GM18508 (cell line): ENCODE data around the gene TCF7L2.
A peak's percentile ranks its signal among the peaks of the same experiment; 100 is the strongest.

Experiments
- ATAC-seq: cut with Tn5 transposase; IDR thresholded peaks from one replicate; pipeline ENCODE4 v1.9.1; 2021; ENCODE audit warnings: moderate number of reproducible peaks; ENCODE audit not compliant: insufficient read depth, unreplicated experiment

TCF7L2 gene

DNA sequence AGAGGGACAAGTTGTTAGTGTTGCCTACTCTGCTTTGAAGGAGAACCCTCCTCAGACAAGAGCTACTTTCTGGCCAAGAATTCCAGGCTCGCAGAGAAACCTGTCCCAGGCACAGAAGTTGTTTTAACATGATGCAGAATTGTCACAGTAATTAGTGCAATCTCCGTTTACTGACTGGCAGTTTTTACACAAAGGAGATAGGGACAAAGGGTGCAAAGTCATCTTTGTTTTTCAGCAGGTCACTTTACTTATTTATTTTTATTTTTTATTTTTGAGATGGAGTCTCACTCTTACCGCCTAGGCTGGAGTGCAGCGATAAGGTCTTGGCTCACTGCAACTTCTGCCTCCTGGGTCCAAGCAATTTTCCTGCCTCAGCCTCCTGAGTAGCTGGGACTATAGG lies 12.3 kb downstream of the TCF7L2 start:
- no peak for ATAC-seq

- ATAC-seq = no peak
Measured at GRCh38 chr10:112963835-112964234, 13.8 kb downstream of the TCF7L2 start.

DNA sequence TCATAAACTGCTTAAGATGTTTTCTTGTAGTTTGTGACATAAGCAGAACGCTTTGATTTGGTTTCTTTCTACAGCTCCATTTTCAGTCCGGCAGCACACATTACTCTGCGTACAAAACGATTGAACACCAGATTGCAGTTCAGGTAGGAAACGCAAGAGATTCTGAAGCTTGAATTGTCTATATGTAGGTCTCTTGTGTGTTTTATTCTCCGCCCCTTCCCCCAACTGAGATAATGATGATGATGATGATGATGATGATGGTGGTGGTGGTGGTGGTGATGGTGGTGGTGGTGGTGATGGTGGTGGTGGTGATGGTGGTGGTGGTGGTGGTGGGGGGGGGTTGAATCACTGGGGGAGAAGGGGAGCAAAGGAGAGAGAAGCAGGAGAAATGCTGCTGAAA lies 14.4 kb downstream of the TCF7L2 start:
- ATAC-seq = no peak

GRCh38 chr10:112966194-112966855 lies 16.3 kb downstream of the TCF7L2 start:
- ATAC-seq = no peak

DNA sequence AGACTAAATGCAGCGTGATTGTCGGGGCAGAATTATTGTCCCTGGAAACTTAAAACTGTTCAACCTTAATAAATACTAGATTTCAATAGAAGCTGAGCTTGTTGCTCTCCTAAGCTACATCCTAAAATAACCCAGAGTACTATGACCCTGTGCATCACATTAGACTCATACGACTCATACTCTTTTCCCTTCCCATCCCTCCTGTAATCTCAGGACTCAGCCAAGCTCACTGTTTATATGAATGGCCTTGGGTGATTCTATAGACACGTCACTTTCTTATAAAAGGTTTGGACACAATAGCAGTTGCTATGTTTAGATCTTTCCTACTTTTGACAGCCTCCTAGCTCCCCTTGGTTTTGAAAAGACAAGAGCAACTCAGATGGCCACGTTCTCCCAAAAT lies 17.2 kb downstream of the TCF7L2 start:
- no peak for ATAC-seq

DNA sequence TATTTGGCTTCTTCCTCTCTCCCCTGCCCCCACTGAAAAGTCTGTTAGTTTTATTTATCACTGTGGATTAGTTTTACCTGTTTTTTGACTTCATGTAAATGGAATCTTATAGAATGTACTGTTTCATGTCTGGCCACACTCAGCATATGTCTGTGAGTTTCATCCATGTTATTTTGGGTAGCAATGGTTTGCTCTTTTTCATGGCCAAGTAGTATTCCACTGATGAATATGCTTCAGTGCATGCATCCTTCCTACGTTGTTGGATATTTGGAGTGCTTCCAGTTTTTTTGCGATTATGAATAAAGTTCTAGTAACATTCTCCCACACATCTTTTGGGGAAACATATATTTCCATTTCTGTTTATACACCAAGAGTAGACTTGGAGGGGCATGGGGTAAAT lies 19.1 kb downstream of the TCF7L2 start:
- no peak for ATAC-seq

DNA sequence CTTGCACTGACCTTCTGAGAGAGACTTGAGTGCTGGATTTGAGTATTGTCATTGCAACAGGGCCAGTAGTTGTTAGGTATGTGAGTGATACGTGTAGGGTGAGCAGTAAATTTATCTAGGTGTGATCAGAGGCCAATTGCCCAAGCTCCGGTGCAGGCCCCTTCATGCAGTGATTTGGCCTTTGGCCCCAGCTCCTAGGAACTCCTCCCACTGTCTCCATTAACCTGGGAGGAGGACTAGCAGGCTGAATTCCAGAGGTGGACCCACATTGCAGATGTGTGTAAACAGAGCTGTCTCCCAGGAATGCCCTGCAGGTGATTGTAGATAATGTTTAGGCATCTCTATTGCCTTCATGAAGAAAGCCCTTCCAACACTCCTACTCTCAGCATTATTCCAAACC lies 19.5 kb downstream of the TCF7L2 start:
- no peak for ATAC-seq

DNA sequence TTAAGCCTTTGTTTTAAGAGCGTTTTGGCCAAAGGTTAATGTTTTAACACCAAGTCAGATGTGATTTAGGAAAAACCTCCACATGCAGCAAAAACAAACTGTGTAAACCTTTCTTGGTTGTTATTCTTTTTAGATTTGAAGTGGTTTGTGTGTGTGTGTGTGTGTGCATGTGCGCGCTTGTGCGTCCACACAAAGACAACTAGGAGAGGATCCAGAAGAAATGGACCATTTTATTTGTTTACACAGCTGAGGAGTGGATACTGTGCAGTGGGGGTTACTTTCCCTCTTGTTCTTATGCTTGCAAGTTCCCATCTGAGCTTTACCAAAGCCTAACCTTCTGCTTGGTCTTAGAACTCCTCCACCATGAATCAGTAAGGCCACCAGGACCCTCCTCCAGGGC lies 20.0 kb downstream of the TCF7L2 start:
- ATAC-seq = no peak

- ATAC-seq = no peak
Measured at GRCh38 chr10:112972606-112973005, 22.6 kb downstream of the TCF7L2 start.

DNA sequence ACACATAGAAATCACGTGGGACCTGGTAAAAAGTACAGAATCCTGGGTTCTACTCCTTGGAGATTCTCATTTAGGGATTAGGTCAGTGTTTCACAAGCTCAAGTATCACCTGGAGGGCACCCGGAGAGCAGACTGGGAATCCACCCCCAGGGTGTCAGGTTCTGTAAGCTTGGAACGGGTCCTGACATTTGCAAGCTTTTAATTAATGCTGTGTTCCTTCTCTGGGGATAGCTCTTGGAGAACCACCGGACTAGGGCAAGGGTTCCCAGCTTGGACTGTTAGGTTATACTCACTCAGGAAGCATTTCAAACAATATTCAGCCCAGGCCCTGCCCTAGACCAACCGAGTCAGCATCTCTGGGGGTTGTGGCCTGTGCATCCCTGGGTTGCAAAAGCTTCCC lies 23.0 kb downstream of the TCF7L2 start:
- no peak for ATAC-seq

DNA sequence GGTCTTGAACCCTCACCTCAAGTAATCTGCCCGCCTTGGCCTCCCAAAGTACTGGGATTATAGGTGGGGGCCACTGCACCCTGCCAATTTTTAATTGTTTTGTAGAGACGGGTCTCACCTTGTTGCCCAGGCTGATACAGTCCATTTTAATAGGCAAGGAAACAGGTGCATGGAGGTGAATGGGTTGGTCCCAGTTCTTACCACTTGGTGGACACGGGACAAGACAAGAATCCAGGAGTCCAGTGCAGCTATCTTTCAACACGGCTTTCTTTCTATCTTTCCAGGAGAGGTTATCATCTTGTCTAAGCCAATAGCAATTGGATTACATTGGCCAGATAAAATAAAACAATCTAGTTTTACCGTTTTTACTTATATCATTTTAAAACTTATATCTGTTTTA lies 23.8 kb downstream of the TCF7L2 start:
- no peak for ATAC-seq

GRCh38 chr10:112977426-112977898 lies 27.4 kb downstream of the TCF7L2 start:
- ATAC-seq = no peak

DNA sequence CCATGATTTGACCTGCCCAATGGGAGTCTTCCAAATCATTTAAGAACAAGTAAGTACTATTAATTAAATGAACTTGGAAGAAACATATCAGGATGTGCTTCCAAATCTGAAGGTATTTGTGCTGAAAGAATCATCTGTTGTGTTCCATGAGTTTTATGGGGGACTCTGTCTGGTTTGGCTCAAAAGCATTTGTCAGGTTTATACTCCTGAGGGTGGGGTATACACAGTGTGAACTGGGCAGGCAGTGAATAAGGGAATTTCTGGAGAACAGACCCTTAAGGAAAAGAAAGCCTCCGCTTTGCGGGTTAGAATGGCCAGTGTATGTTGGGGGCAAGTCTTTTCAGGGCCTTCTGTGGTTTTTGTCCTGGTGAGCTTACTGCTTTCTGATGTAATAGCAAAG lies 29.9 kb downstream of the TCF7L2 start:
- no peak for ATAC-seq

DNA sequence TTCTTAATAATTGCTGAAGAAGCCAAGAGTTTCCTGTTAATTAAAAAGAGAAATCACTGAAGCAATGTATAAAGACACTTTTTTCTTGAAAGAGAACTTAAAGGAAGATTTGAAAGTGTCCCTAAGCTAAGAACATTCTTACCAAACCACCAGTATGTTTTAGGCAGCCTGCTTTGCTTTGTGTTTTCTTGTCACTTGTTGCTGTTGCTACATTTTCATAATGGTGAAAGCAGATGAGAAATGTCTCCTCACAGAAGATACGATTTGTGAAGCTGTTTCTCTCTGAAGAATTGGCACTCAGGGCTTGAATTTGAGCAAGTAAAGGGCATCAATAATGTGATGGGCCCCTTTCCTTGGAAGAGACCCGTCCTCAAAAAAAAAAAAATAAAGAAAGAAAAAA lies 30.9 kb downstream of the TCF7L2 start:
- ATAC-seq = no peak

- ATAC-seq = peak; percentile 89
Measured at GRCh38 chr10:112981553-112981952, 31.5 kb downstream of the TCF7L2 start.

GRCh38 chr10:112983444-112984056 lies 33.5 kb downstream of the TCF7L2 start:
- no peak for ATAC-seq

DNA sequence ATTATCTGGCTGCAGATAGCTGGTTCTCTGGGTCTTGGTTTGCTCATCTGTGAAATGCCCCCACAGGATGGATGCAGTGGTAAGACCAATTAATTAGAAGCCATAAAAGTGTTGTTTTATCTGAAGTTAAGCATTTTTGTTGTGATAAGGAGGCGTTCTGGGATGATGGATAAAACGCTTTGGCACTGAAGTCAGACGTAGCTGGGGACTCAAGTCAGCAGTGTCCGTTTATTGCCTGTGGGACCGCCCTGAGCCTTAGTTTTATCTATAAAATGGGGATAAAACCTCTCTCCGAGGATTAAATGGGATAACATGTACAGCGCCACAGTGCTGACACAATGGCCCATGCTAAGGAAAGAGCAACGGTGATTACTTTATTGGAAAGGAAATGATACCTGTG lies 34.7 kb downstream of the TCF7L2 start:
- ATAC-seq = no peak

DNA sequence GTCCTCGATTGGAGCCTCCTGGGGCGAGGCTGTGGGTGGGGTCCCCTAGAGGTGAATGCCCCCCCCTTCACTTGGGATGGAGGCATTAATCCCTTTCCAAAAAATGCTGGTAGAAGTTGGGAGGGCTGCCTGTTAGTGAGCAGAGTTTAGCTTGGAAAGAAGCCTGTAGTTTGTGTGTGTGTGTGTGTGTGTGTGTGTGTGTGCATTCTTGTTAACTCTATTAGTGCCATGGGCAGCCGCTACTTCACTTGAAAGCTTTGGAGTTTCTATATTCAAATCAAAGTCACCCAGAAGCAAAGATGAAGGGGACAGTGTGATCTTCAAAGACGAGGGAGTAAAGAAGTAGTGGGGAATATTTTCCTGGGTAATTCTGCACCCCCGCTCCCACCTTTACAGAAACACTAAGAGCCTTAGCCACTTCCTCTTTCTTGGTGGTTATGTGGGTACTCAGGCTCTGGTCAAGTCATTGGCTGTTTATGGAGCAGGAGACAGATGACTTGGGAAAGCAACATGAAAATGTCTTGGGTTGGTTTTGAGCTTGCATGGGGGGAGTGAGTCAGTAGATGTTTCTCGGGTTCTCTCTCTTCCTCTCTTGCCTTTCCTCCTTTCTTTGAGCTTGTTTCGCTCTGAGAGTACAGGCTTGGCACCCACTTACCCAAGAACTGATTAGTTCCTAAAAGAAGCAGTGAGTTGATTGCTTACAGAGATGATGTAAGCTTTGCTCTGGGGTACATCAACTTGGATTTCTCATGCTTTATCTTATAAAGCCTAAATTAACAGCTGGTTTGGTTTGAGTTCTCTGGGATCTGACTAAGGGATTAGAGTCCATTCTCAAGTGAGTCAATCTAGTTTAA lies 35.9 kb downstream of the TCF7L2 start:
- ATAC-seq = no peak

DNA sequence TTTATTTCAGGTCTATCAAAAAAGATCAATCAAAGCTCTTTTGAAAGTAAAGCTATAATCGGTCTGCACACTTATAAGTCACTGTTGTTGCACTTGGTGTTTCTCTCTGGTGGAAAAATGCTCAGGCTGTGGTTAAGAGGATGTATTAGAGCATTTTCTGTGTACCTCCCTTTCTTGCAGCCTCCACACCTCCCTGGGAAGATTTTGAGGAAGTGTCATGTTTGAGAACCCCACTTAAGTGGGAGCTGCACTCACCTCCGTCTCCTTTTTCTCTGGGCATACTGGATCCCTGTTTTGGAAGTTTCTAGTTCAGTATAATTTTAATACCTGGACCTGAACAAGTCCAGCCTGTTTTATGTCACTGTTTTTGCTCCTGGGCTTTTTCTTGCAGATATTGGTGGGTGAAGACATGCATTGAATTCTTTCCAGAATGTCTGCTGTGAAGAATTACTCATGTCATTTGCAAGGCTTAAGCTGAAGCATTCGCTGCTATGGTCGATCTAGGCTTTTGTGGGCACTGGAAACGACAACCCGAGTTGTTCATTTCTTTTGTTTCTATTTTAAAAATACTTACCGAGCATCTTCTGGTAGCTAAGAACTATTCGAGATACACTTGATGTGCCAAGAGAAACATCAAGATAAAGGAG lies 36.6 kb downstream of the TCF7L2 start:
- no peak for ATAC-seq

DNA sequence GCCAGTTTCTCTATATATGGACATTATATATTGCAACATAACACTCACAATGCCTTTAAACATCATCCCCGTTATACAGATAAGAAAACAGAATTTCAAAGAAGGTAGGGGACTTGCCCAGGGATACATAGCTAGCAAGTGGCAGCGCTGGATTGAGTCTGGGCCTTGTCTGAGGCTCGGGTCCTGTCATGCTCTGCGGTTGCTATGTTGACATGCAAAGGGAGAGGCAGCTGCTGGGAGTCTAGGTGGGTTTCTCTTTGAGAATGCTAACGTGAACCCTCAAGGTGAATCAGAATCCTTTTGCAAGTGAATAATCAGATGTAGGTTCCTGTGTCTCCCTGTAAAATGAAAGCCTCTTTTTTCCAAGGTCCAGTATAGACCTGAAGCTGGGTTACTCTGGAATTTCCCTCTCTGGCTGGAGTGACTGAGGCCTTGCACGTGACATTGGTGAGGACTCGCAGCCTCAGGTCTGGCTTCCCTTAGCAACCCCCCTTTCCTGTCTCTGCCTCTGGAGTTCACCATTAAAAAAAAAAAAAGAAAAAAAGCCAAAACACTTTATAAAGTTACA lies 38.9 kb downstream of the TCF7L2 start:
- no peak for ATAC-seq

- ATAC-seq = no peak
Measured at GRCh38 chr10:112989826-112990225, 39.8 kb downstream of the TCF7L2 start.
